Measurements from ENCODE around the gene EXOC6B. TPM values are rescaled to one million over a fixed set of nuclear protein-coding genes. Genes with fewer than 3 reads are reported as not detected.
A peak's percentile ranks its signal among the peaks of the same experiment; 100 is the strongest.

EXOC6B gene
- total RNA-seq, 1 donor from 2014 or later, result 139 TPM

- H3K4me3 ChIP-seq, result no peak overlapping the region
- H3K36me3 ChIP-seq, result peaks cover 10% of the 10 kb centered on the region
- peak overlapping the region; percentile 75 for H3K27ac ChIP-seq (replicated peaks)
- H3K9me3 ChIP-seq (replicated peaks), result peaks cover 12% of the 10 kb centered on the region
- TF ChIP-seq, protein P1, sequence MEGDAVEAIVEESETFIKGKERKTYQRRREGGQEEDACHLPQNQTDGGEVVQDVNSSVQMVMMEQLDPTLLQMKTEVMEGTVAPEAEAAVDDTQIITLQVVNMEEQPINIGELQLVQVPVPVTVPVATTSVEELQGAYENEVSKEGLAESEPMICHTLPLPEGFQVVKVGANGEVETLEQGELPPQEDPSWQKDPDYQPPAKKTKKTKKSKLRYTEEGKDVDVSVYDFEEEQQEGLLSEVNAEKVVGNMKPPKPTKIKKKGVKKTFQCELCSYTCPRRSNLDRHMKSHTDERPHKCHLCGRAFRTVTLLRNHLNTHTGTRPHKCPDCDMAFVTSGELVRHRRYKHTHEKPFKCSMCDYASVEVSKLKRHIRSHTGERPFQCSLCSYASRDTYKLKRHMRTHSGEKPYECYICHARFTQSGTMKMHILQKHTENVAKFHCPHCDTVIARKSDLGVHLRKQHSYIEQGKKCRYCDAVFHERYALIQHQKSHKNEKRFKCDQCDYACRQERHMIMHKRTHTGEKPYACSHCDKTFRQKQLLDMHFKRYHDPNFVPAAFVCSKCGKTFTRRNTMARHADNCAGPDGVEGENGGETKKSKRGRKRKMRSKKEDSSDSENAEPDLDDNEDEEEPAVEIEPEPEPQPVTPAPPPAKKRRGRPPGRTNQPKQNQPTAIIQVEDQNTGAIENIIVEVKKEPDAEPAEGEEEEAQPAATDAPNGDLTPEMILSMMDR (IDR thresholded peaks at IDR 0.05; ENCODE audit: borderline replicate concordance), result no peak
- DNase-seq, result no peak
- peaks cover 33% of the 10 kb centered on the region for H3K4me1 ChIP-seq
- no peaks in the 10 kb centered on the region for H3K27me3 ChIP-seq (ENCODE audit: low read depth)
- intact Hi-C loops (cut with micrococcal nuclease), result no loop called here
These were observed 12.0 kb downstream of the EXOC6B start for GRCh38 chr2:72813841-72814240.

GRCh38 chr2:72810165-72810564 is 15.7 kb downstream of the EXOC6B start:
- peaks cover 14% of the 10 kb centered on the region for H3K36me3 ChIP-seq
- intact Hi-C loops (cut with micrococcal nuclease), result no loop called here
- TF ChIP-seq, protein P1 (IDR thresholded peaks at IDR 0.05; ENCODE audit: borderline replicate concordance), result no peak
- no peak for DNase-seq
- H3K4me3 ChIP-seq, result no peak overlapping the region
- peaks cover 20% of the 10 kb centered on the region for H3K9me3 ChIP-seq (replicated peaks)
- no peaks in the 10 kb centered on the region for H3K27me3 ChIP-seq (ENCODE audit: low read depth)
- no peak overlapping the region for H3K27ac ChIP-seq (replicated peaks)
- H3K4me1 ChIP-seq, result peaks cover 13% of the 10 kb centered on the region

DNA sequence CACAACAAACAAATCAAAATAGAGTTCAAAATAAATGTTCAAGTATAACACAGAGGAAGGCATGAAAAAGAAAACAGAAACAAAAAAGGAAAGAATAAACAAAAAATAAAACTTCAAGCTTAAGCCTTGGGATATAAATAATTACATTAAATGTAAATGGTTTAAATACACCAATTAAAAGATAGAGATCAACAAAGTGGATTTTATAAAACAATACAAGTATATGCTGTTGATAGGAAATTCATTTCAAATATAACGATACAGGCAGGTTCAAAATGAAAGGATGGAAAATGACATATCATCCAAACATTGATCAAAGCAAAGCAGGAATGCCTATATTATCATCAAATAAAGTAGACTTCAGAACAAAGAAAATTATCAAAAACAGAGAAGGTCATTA is 16.7 kb downstream of the EXOC6B start:
- peaks cover 20% of the 10 kb centered on the region for H3K9me3 ChIP-seq (replicated peaks)
- no peak overlapping the region for H3K4me3 ChIP-seq
- H3K27ac ChIP-seq (replicated peaks), result no peak overlapping the region
- no peaks in the 10 kb centered on the region for H3K27me3 ChIP-seq (ENCODE audit: low read depth)
- H3K4me1 ChIP-seq, result peaks cover 22% of the 10 kb centered on the region
- peaks cover 14% of the 10 kb centered on the region for H3K36me3 ChIP-seq
- DNase-seq, result no peak
- intact Hi-C loops (cut with micrococcal nuclease), result no loop called here
- TF ChIP-seq, protein P1 (IDR thresholded peaks at IDR 0.05; ENCODE audit: borderline replicate concordance), result no peak

- Histone ChIP-seq H3K36me3 (peaks cover 14% of the 10 kb centered on the region), H3K27ac (replicated peaks) (no peak overlapping the region), H3K4me3 (no peak overlapping the region), H3K9me3 (replicated peaks) (peaks cover 20% of the 10 kb centered on the region), H3K4me1 (peaks cover 27% of the 10 kb centered on the region), H3K27me3 (ENCODE audit: low read depth) (no peaks in the 10 kb centered on the region)
- DNase-seq, result no peak
- TF ChIP-seq, protein P1 (IDR thresholded peaks at IDR 0.05; ENCODE audit: borderline replicate concordance), result no peak
- intact Hi-C loops (cut with micrococcal nuclease), result no loop called here
These were observed 19.4 kb downstream of the EXOC6B start for GRCh38 chr2:72806280-72806945.

GRCh38 chr2:72803626-72804320 is 22.1 kb downstream of the EXOC6B start:
- no peak for DNase-seq
- H3K27me3 ChIP-seq (ENCODE audit: low read depth), result no peaks in the 10 kb centered on the region
- H3K4me1 ChIP-seq, result peaks cover 27% of the 10 kb centered on the region
- H3K27ac ChIP-seq (replicated peaks), result no peak overlapping the region
- peaks cover 3% of the 10 kb centered on the region for H3K36me3 ChIP-seq
- peaks cover 8% of the 10 kb centered on the region for H3K9me3 ChIP-seq (replicated peaks)
- TF ChIP-seq, protein P1 (IDR thresholded peaks at IDR 0.05; ENCODE audit: borderline replicate concordance), result no peak
- intact Hi-C loops (cut with micrococcal nuclease), result no loop called here
- no peak overlapping the region for H3K4me3 ChIP-seq

All from left ventricle myocardium inferior (tissue), 1 donor.